PFSK-1 (cell line): Measurements from ENCODE around the gene DYRK1A.

Experiments used
- POLR2AphosphoS5 ChIP-seq: IDR thresholded peaks from 2 replicates; pipeline ENCODE4 v1.6.1; 2012; ENCODE audit warnings: low read depth, mild to moderate bottlenecking, control low read depth, low read length, moderate library complexity
- TAF1 ChIP-seq: IDR thresholded peaks from 2 replicates; pipeline ENCODE4 v1.6.1; 2012; ENCODE audit warnings: low read length, control low read depth, borderline replicate concordance; ENCODE audit not compliant: insufficient read depth

GRCh38 chr21:37516998-37517397, 150.4 kb downstream of the DYRK1A start:
- no peak for TF ChIP-seq TAF1
- no peak for TF ChIP-seq POLR2AphosphoS5
